Keratinocyte (primary cell): ENCODE measurements around the gene ANGPT4.

Experiments used
- EZH2 ChIP-seq: IDR thresholded peaks from one replicate; pipeline ENCODE4 v1.6.1; 2012; ENCODE audit warnings: inconsistent platforms, mild to moderate bottlenecking, low read length, moderate library complexity
- TF ChIP-seq, protein P1 (sequence below), 3 experiments: IDR thresholded peaks in 1 of 3; conservative IDR thresholded peaks in 1 of 3; optimal IDR thresholded peaks in 1 of 3; 2 replicates in 2 of 3; 3 replicates in 1 of 3; pipeline versions ENCODE3 to v1.5.1; 2011; ENCODE audit warnings: low read length in 3 of 3, mild to moderate bottlenecking in 3 of 3, moderate library complexity in 2 of 3, control low read depth in 1 of 3, inconsistent platforms in 1 of 3; ENCODE audit not compliant: insufficient read depth in 2 of 3; ENCODE audit errors: extremely low read depth in 1 of 3

DNA sequence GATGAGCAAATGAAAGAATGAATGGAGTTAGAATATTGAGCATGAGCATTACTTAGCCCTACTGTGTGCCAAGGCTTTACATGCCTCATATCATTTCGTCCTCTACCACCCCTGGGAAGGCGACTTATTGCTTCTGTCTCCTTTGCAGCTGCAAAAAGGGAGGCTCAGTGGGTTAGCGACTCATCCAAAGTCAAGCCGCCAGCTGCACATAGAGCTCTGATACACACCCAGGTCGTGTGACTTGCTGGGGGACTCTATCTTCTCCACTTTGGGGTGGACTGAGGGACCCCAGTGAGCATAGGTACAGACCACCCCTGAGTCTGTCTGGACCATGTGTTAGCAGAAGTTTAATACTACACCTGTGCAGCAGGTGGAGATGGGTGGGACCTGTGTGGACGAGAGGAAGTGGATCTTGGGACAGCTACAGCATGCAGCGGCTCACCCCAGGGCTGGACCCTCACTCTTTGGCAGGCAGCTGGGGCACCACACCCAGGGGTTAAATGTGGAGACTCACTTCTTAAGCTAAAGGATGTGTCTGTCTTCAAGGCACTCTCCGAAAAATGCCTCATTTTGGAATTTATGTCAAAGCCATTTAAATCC, 36.2 kb upstream of the ANGPT4 start:
- TF ChIP-seq, protein P1, sequence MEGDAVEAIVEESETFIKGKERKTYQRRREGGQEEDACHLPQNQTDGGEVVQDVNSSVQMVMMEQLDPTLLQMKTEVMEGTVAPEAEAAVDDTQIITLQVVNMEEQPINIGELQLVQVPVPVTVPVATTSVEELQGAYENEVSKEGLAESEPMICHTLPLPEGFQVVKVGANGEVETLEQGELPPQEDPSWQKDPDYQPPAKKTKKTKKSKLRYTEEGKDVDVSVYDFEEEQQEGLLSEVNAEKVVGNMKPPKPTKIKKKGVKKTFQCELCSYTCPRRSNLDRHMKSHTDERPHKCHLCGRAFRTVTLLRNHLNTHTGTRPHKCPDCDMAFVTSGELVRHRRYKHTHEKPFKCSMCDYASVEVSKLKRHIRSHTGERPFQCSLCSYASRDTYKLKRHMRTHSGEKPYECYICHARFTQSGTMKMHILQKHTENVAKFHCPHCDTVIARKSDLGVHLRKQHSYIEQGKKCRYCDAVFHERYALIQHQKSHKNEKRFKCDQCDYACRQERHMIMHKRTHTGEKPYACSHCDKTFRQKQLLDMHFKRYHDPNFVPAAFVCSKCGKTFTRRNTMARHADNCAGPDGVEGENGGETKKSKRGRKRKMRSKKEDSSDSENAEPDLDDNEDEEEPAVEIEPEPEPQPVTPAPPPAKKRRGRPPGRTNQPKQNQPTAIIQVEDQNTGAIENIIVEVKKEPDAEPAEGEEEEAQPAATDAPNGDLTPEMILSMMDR (optimal IDR thresholded peaks at IDR 0.05 in 1 of 3, IDR thresholded peaks at IDR 0.05 in 1 of 3, conservative IDR thresholded peaks at IDR 0.05 in 1 of 3; ENCODE audit: extremely low read depth in 1 of 3, insufficient read depth in 2 of 3, low read length in 3 of 3) = no peak
- no peak for TF ChIP-seq EZH2
